ENCODE data around the gene SEMA3B.
"Not testable (repeated sequence)": the region's sequence is repeated elsewhere in the genome, so short reads cannot be mapped to it uniquely, and the experiment has no call there.

The SEMA3B gene

GRCh38 chr3:50268703-50269451, at the start of gene SEMA3B:
Gene SEMA3B (plus strand): TSS chr3:50269147. CDS start chr3:50269241, 94 bp downstream.
- DNase-seq, result no peak

DNA sequence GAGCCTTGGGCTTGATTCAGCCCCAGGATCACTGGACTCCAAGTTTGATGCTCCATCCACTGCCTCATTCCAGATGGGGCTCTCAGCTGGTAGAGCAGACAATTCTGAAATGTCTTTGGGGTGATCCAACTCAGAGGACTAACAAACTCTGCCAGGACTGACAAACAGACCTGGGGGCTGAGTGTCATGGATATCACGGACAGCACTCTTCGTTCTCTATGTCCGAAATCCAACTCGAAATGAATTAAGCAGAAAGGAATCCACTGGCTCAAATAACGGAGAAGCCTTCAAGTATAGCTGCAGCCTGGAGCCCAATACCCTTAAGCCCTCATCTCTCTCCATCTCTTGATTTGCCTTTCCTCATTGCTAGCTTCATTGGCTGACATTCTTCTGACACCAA, 49.7 kb upstream of the SEMA3B start:
- DNase-seq, result no peak

DNA sequence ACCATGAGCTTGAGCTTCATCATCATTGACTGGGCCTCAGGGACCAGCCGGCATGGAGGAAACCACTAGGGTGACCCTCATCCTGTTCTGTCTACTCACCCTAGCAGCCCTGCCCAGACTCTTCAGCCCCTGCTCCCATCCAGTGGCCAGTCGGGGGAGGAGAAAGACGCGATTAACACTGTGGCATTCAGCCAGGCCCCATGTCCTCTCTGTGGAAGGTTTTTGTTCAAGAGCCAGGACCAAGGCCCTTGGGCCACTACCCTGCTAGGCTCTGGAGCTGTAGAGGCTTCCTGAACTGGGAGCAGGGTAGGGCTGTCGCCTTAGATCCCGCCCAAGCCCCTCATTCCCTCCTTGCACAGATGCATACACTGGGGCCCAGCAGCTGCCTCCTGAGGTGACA, 48.8 kb upstream of the SEMA3B start:
- DNase-seq, result no peak

DNA sequence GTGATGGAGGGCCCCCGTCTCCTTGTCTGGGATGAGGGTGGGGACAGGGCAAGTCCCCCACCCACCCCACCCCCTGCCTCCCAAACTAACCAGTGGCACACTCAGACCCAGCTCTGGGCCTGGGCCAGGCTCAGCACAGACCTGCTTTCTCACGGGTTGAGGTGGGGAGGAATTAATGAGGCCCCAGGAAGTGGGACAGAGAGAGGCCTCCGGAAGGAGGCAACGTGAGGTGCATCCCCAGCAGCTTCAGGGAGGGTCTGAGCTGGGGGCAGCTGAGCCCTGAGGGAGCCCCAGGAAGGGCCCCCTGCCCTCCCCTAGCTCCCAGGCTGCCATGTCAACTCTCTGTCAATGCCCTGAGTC, 47.9 kb upstream of the SEMA3B start:
- DNase-seq, result no peak

DNA sequence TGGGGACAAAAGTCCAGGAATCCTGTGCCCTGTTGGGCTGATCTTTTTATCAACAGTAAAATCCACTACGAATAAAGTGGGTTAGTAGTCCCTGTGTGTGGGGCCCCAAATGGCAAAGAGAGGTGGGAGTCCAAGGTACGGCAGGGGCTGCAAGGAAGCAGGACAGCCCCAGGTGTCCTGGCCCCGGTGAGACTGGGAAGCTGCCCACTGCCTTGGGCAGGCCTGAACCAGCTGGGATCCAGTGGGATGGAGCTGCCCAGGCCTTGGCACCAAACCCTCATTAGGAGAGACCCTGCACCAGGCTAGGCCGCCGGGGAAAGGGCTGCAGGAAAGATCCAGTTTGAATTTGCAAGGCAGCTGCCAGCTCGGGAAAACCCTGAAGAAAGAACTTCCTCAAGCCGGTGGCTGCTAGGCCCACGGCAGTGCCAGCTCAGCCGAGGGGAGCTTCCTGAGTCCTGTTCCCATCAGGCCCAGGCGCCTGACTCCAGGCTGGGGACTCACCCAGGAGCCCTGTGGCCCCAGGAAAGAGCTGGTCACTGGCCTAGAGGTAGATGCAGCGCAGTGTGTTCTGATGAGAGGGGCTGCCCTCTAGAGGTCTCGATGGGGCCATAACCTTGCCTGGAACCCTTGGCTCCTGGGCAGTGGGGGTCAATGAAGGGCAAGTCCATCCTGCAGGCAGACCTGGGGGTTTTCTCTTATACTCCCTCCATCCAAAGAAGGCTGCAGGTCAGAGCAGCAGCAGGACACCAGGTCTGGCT, 47.4 kb upstream of the SEMA3B start:
- no peak for DNase-seq

- DNase-seq, result no peak
Observed at GRCh38 chr3:50222169-50222528, 46.8 kb upstream of the SEMA3B start.

DNA sequence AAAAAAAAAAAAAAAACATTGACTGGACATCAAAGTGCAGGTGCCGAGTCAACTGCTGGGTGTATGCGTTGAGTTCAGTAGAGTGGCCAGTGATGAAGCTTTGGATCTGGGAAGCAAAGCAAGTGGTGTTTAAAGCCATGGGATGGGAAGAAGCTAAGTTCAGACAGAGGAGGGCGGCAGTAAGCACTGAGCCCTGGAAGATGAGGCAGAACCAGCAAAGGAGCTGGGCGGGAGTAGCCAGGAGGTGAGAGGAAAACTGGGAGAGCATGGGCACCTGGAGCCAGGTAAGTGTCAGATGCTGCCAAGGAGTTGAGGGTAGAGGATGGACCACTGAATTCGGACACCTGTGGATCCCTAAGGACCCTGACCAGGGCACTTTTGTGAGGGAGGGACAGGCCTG, 44.3 kb upstream of the SEMA3B start:
- DNase-seq, result no peak

DNA sequence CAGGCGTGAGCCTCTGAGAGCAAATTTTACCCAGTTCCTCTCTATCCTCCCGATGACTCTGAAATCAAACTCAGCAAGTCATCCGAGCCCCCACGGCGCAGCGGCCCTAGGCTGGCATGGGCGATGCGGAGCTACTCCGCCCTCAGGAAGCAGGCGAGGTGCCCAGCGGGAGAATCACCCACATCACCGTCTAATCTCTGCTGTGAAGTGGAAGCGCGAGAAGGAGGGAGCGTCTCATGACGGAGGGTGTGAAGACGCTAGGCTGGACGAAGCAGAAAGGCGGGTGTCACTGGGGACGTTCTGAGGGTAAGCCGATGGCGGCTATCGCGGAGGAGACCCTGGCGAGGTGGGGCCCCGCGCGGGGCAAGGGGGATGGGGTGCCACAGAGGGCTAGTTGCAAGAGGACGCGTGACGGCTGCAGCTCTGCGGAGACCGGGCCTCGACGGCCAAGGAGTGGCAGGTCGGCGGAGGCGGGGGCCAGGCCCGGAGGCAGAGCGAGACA, 42.0 kb upstream of the SEMA3B start:
- no peak for DNase-seq

DNA sequence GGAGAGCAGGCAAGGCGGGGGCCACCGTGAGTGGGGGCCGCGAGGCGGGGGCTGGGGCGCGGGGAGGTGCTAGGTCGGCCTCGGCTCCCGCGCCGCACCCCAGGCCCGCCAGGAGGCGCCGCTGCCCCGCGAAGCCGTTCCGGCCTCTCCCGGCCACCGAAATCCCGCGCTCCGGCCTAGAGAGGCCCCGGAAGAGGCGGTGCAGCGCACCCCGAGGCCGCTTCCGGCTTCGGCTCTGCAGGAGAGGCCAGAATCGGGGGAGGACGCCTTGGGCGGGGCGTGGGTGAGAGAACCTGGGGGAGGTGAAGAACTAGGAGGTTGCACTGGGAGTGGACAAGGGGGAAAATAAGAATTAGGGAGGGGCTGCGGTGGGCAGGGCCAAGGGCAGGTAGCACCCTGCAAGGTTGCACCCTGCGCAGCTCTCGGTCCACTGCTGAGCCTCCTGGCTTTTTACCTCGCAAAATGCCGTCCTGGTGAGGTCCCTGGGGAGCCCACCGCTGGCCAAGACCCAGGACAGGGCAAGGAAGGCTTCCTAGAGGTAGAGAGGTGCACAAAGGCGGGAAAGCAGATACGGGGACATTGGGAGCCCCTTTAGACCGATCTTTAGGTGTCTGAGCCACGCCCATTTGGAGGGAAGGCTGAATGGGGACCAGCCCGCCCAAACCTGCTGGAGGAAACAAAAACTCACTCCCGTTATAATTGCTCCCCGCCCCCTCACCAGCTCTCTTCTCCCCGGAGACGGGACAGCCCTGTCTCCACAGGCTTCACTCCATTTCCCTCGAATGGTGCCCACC, 41.4 kb upstream of the SEMA3B start:
- peak; percentile 85 for DNase-seq

GRCh38 chr3:50228184-50228763, 40.7 kb upstream of the SEMA3B start:
- DNase-seq, result not testable (repeated sequence)

- no peak for DNase-seq
Observed at GRCh38 chr3:50229490-50229889, 39.5 kb upstream of the SEMA3B start.

DNA sequence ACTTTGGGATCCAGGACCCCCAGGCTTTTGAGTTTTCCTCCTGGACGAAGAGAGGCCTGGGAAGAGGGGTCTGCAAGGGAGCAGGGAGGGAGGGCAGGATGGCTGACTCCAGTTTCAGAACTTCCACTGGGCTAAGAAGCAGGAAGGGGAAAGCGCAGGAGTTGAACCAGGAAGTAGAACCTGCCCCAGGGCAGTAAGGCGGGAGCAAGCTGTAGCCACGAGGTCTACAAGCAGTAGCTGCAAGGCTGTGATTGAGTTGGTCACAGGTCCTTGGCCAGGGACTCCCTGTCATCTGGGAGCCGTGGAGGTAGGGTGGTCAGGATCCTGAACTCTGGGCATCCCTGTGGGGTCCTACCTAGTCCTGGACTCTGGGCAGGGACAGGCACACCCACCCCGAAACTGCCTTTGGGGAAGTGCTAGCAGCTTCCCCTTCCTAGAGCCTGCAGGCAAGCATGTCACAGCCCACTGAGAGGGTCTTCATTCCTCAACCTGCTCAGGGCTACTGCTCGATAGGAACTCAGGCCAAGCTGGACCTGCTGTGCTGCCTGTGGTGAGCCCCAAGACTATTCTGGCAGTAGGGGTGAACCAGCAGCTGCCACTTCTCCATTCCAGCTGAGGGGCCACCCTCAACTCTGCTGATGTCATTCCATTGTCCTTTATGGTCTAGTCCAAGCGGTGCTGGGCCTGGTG, 38.7 kb upstream of the SEMA3B start:
- no peak for DNase-seq

- no peak for DNase-seq
Observed at GRCh38 chr3:50230794-50231125, 38.2 kb upstream of the SEMA3B start.

DNA sequence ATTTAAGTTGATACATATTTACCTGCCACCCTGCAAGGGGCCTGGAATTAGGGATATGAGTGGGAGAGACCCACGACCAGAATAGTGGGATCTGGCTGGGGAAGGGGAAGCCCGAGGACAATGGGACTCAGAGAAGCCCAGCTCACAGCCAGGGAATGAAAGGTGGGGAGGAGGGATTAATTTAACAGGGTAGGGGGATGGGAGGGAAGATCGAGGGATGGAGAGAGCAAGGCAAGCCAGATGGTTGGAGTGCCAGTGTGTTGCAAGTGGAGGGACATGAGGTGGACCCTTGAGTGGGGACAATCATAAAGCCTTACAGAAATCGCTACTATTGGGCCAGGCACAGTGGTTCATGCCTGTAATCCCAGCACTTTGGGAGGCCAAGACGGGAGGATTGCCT, 37.4 kb upstream of the SEMA3B start:
- no peak for DNase-seq

DNA sequence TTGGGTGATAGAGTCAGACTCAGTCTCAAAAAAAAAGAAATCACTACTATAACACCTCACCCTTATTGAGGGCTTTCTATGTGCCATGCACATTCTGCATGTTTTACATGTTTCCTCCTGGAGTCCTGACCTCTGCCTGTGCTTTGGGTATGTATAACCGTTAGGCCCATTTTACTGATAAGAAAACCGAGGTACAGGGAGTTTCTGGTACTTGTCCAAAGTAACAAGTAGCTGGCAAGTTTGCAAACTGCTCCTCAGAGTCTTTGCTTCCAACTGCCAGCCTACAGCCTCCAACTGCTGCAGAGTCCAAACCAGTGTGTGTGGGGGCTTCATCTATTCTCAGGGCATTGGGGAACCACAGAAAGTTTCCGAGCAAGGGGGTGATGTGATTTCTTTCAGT, 36.6 kb upstream of the SEMA3B start:
- DNase-seq, result no peak

- no peak for DNase-seq
Observed at GRCh38 chr3:50233176-50233575, 35.8 kb upstream of the SEMA3B start.

DNA sequence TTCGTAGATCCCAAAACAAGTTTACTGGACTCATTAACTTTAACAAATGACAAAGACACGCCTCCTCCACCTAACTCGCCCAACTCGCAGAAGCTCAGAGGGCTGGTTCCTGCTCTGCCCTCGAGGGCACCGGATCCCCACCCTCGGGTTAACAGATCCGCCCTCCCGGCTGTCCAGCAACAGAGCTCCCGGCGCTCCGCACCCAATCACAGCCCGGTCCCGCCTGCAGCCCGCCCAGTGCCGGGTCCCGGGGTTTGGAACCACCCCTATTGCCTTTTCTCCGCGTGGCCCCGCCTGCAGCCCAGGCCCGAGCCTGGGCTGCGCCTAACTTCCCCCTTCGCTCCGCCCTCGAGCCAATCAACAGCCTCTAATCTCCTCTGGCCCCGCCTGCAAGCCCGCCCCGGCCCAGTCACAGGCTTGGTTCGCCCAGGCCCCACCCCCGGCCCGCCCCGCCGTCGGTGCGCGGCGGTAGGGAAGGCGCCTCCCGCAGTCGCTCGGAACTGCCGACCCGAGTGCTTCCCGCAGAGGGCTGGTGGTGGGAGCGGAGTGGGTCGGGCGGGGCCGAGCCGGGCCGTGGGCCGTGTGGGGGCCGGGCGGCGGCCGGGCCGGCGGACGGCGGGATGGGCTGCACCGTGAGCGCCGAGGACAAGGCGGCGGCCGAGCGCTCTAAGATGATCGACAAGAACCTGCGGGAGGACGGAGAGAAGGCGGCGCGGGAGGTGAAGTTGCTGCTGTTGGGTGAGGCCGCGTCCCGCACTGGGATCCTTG, 33.0 kb upstream of the SEMA3B start, which contains the start of gene GNAI2:
GNAI2 (plus strand) TSS at position 489 of the 768 bp plus-strand sequence; CDS start at position 621, 132 bp downstream.
- DNase-seq, result peak; percentile 95

DNA sequence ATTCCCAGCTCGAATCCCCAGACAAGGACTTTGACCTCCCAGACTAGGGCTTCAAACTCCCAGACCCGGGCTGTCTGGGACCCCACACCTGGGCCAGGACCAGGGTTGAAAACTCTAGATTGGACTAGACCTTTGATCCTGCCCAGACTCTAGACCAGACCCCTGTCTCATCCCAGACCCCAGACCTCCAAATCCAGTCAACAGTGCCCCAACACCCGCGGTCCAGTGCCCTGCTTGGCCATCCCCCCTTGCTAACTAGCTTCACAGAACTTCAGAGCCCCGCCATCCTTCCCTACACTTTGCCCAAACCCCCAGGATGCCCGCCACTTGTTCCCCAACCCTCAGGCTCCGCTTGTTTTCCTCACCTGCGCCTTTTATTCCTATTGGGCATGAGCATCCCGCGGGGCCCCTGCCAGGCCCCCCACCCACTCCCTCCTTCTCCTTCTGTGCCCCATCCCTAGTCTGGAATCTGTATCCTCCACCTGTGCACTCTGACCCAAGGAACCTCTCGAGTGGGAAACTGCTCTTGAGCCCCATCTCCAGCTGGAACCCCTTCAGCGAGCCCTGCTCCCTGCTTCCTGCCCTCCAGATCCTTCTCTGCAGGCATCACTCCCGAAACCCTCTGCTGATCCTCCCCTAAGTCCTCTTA, 32.3 kb upstream of the SEMA3B start:
- DNase-seq, result no peak

DNA sequence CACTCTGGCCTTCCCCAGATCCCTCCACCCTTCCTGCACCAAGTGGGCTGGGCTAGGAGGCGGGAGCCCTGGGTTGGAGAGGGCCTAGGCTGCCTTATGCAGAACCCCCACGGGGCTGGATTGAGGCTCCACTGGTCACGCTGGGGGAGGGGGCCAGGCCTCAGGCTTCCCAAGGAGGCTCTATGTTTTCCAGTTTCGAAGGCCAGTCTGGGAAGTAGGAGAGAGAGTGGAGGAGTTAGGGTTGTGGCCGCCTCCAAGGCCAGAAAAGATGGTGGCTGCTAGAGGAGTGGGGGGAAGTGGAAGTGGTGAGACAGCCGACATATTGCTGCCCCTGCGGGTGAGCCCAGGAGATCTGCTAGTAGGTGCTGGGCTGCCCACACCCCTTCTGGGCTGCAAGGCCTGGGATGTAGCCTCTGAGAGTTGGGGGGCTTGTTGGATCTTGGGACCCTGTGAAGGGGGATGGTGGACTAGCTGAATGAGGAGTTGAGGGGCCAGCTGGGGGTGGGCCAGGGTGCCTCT, 31.8 kb upstream of the SEMA3B start:
- DNase-seq, result peak; percentile 38

DNA sequence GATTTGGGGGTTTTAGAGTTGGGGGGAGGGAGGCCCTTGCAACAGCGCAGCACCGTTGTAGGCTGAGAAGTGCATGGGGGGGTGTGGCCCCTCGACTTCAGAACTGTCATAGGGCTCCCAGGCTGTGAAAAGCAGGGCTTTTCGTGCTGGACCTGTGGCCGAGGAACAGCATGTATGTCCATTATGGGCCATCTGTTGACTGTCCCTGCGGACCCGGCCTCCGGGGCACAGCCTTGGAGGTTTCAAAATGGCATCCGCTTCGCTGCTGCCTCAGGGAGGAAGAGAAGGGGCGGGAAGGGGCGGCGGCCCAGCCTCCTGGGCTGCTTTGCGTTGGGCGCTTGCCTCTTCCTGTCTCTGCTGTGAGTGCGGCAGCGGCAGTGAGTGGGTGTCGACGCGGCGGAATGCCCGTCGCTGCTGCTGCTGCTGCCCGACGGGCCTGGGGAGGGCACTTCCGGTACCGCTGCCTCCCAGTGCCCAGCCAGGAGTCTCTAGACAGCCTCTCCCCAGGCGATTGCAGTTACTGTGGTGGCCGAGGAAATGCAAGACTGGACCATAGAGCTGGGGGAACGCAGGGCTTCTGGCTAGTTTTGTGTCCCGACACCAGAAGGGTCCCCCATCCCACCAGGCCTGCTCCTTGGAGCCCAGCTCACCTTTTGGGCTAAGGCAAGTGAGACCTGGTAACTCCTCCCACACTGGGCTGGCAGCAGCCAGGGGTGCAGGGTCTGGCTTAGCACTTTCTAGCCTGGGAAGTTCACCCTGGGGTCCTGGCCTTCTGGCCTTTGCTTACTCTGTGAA, 31.0 kb upstream of the SEMA3B start:
- DNase-seq, result peak; percentile 72
